Prostate gland (tissue), 2 donors: ENCODE measurements around the gene HS6ST2.

Experiments used
- CTCF ChIP-seq, 4 experiments: fragments of 200-600 bp in 2 of 4; fragments of 450-650 bp in 2 of 4; sonication (generic) in 2 of 4; IDR thresholded peaks; 1 replicate in 3 of 4; 2 replicates in 1 of 4; pipeline ENCODE4 v1.5.1; 2016 to 2019; ENCODE audit warnings: antibody characterized with exemption in 4 of 4, mild to moderate bottlenecking in 2 of 4, moderate library complexity in 2 of 4
- POLR2AphosphoS5 ChIP-seq: sonication (generic); formaldehyde crosslinking; IDR thresholded peaks from one replicate; pipeline ENCODE4 v1.6.1; 2017; ENCODE audit warnings: antibody characterized with exemption

- TF ChIP-seq CTCF (IDR thresholded peaks at IDR 0.05) (no peak), POLR2AphosphoS5 (no peak)
Observed at GRCh38 chrX:132822634-132823012, 135.8 kb downstream of the HS6ST2 start.
